Frontal cortex (tissue), 4 donors: Measurements from ENCODE around the gene SCPEP1. TPM values are rescaled to one million over a fixed set of nuclear protein-coding genes. Genes with fewer than 3 reads are reported as not detected.
"Not testable (repeated sequence)": the region's sequence is repeated elsewhere in the genome, so short reads cannot be mapped to it uniquely, and the experiment has no call there.

Experiments used
- DNase-seq, 2 donors: peaks; one replicate each; pipeline ENCODE4 v3.0.0; 2012; ENCODE audit warnings: low spot score in 2 of 2
- FAIRE-seq: peaks from 2 replicates; lab custom pipeline; 2012; peaks lifted over from hg19 to GRCh38; lab: Jason Lieb, UNC
- total RNA-seq: library from RNA; depleted of rRNA; stranded (reverse); fragments of >200 nt; gene quantifications from one replicate; pipeline ENCODE4 v1.2.3, GENCODE V29; 2014
- donor health status: control.
- donor health status: control.
- donor health status: control.

The SCPEP1 gene
- 3.3 TPM for total RNA-seq

GRCh38 chr17:56977673-56978395 is at the start of gene SCPEP1:
Gene SCPEP1 (plus strand): TSS chr17:56978131. CDS start chr17:56978160, 29 bp downstream.
- DNase-seq (peak; percentile 94 to 97), FAIRE-seq (no peak)

DNA sequence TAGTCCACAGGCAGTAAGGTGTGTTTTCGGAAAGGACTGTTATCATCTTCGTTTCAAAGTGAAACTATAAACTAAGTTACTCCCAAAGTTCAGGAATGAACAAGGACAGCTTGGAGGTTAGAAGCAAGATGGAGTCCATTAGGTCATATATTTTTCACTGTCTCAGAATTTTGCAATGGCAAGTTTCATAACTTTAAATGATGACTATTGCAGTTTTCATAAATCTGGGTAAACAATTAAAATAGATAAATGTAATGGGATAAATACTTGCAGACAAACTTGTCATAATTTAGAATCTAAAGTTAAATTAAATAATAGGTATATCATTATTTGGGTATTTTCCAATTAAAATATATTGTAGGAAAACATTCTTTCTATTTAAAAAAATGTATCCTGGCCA is 49.3 kb upstream of the SCPEP1 start:
- DNase-seq (no peak), FAIRE-seq (no peak)

GRCh38 chr17:56929362-56929969 is 48.5 kb upstream of the SCPEP1 start:
- FAIRE-seq (no peak), DNase-seq (no peak)

- DNase-seq (no peak), FAIRE-seq (no peak)
These were observed 47.1 kb upstream of the SCPEP1 start for GRCh38 chr17:56930739-56931337.

DNA sequence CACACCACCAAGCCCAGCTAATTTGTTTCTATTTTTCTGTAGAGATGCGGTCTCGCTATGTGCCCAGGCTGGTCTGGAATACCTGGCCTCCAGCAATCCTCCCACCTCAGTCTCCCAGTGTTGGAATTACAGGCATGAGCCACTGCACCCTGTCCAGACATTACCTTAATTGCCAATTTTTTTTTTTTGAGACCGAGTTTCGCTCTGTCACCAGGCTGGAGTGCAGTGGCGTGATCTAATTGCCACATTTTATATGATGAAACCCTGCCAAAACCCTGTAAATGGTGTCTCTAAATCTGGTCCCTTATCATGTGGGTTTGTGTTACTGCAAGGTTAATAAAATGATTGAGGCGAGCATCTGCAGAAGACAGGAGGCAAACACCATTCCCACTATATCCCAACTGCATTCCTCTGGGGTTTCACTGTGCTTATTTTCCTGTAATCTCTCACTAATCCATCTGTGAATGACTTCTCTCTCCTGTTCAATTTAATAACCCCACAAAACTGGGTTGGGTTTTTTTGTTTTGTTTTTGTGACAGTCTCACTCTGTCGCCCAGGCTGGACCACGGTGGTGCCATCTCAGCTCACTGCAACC is 44.7 kb upstream of the SCPEP1 start:
- no peak for FAIRE-seq

GRCh38 chr17:56933868-56934267 is 44.1 kb upstream of the SCPEP1 start:
- FAIRE-seq (no peak), DNase-seq (no peak)

More for the DNA sequence above, 44.7 kb upstream of the SCPEP1 start:
- no peak for DNase-seq

- DNase-seq = no peak
- FAIRE-seq = no peak
These were observed 43.7 kb upstream of the SCPEP1 start for GRCh38 chr17:56934280-56934679.

DNA sequence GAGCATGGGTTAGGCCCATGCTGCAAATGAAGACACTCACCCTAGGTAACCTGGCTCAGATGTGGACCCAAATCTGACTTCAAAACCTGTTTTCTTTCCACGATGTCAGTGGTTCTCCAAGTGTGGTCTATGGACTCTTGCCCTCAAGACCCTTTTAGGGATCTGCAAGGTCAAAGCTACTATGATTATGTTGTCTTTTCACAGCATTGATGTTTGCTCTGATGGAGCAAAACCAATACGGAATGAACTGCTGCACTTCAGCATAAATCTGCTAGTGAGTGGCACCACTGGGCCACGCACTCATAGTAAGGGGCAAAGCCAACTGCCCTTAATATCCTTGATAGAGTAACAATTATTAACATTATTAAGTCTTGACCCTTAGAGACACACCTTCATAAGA is 42.5 kb upstream of the SCPEP1 start:
- FAIRE-seq (no peak), DNase-seq (no peak)

DNA sequence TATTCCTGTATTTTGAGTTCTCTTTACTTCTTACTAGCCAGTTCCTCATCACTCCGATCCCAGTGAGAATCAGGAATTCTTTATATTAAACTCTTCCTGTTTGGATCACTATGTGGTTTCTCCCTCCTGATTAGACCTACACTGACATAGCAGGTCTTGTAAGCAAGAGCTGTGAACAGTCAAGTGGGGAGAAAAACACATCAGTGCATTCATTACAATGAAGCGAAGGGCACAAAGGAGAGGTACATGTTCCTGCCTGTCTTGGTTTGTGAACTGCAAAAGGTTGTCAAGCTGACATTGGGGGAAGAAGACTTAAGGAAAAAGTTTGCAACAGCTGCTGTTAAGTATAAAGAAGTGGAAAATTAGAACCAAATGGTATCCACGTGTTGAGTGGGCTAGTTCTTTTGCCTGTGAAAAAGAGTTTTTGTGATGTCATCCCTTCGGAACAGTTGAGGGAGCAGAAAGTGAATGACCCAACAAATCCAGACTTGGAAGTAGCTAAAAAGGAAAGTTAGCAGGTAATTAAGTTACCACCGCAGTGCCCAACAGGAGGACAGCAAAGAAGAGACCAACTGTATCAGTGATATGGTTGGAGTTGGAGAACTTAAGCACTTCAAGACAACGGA is 41.1 kb upstream of the SCPEP1 start:
- no peak for FAIRE-seq
- no peak for DNase-seq

DNA sequence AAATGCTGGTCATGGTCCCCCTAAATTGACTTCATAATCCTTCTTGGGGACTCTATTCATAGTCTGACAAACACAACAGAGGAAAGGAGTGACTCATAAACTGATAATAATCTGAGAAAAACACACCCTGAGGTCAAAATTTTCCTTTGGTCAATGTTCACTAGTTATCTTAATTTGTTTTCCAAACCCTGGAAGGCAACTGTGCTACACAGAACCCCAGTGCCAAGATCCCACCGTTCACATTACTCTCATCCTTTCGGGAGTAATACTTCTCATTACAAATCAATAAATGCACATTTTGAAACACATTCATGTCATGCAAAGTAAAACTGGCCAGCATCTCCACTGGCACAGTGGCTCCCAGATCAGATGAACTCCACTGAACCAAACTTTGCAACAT is 40.2 kb upstream of the SCPEP1 start:
- FAIRE-seq = no peak

DNA sequence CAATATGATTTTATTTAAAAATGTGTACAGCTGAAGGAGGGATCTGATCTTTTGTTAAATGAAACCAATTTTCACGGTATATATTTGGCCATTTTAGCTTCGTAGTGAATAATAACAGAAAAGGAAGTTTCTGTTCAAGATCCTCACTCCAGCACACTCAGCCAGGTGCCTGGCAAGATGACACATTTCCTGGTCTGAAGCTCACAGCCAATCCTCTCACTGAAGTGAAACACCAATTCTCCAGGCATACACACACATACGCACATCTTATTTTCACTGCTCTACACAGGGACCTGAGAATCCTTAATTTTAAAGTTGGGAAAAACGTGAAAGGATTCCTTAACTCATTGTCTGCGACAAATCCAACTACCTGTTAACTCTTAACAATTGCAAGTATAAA is 39.7 kb upstream of the SCPEP1 start:
- FAIRE-seq, DNase-seq: not testable (repeated sequence)

More for the DNA sequence above, 40.2 kb upstream of the SCPEP1 start:
- DNase-seq = no peak

DNA sequence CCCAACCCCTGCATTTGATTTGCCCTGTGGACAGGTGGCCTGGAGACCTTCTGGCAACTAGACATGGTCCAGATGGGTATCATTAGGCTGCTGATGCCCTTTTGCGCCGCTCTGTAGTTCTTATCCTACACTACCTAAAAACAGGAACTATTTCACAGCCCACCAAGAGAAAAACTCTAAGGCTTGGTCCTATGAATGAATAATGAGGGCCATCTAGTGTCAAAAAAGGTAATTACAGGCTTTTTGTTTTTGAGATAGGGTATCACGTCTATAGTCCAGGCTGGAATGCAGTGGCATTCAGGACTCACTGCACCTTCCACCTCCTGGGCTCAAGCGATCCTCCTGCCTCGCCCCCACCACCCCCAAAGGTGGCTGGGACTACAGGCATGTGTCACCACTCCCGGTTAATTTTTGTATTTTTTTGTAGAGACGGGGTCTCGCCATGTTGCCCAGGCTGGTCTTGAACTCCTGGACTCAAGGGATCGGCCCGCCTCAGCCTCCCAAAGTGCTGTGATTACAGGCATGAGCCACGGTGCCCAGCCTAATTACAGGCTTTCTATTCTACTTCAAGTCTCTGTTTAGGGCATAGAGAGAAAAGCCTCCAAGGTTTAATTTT is 38.0 kb upstream of the SCPEP1 start:
- DNase-seq = peak in 1 of 2 donors; percentile 49
- FAIRE-seq = no peak

- FAIRE-seq = no peak
- DNase-seq = no peak
These were observed 34.3 kb upstream of the SCPEP1 start for GRCh38 chr17:56943505-56944125.

GRCh38 chr17:56945938-56946505 is 31.9 kb upstream of the SCPEP1 start:
- no peak for DNase-seq
- no peak for FAIRE-seq

DNA sequence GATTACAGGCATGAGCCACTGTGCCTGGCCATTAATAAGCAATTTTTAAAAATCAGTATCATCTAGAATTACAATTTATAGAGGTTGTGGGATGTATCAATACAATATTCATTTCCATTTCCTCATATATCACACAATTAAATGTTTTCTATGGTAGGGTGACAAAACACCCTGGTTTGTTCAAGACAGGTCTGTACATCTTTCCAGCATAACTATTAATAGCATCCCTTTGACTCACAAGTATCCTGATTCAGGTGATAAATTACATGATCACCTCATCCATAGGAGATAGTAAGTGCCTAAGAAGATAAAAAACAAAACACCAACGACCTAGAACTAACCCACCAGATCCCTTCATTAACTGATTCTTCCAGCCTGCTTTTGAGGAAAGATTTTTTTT is 30.2 kb upstream of the SCPEP1 start:
- FAIRE-seq (no peak), DNase-seq (no peak)

- DNase-seq (no peak), FAIRE-seq (no peak)
These were observed 29.4 kb upstream of the SCPEP1 start for GRCh38 chr17:56948491-56948890.

- FAIRE-seq = no peak
- no peak for DNase-seq
These were observed 28.3 kb upstream of the SCPEP1 start for GRCh38 chr17:56949595-56949994.

DNA sequence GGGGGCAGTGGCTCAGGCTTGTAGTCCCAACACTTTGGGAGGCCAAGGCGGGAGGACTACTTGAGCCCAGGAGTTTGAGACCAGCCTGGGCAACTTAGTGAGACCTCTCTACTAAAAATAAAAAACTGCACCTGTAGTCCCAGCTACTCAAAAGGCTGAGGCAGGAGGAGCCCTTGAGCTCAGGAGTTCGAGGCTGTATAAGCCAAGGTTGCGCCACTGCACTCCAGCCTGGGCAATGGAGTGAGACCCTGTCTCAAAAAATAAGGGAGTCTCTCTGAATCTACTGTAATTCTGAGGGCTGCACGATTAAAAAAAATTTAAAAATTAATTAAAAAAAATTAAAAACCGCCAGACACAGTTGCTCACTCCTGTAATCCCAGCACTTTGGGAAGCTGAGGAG is 20.9 kb upstream of the SCPEP1 start:
- no peak for FAIRE-seq
- no peak for DNase-seq
